Trophoblast cell (in vitro differentiated cells and primary cell): ENCODE results near the gene GKAP1.
"Not testable (repeated sequence)": the region's sequence is repeated elsewhere in the genome, so short reads cannot be mapped to it uniquely, and the experiment has no call there.

Source experiments
- DNase-seq, 2 donors: peaks; one replicate each; pipeline ENCODE4 v3.0.0-alpha.2; 2016
- H2AFZ ChIP-seq: 2 replicates; pipeline ENCODE4 v1.6.1; 2013; ENCODE audit warnings: low read length, moderate library complexity, mild to moderate bottlenecking; ENCODE audit not compliant: insufficient read depth, poor library complexity
- H2AK5ac ChIP-seq: 2 replicates; pipeline ENCODE4 v1.6.1; 2013; ENCODE audit warnings: mild to moderate bottlenecking, low read length
- H2BK120ac ChIP-seq: 2 replicates; pipeline ENCODE4 v1.6.1; 2013; ENCODE audit warnings: low read length, mild to moderate bottlenecking, moderate library complexity; ENCODE audit not compliant: insufficient read depth, poor library complexity
- H2BK12ac ChIP-seq: 2 replicates; pipeline ENCODE4 v1.6.1; 2013; ENCODE audit warnings: mild to moderate bottlenecking, low read length, moderate library complexity
- H2BK5ac ChIP-seq: 2 replicates; pipeline ENCODE4 v1.6.1; 2013; ENCODE audit warnings: low read length, low read depth, moderate library complexity, mild to moderate bottlenecking; ENCODE audit not compliant: poor library complexity
- H3K14ac ChIP-seq: 2 replicates; pipeline ENCODE4 v1.6.1; 2013; ENCODE audit warnings: mild to moderate bottlenecking, low read length
- H3K18ac ChIP-seq: 2 replicates; pipeline ENCODE4 v1.6.1; 2013; ENCODE audit warnings: mild to moderate bottlenecking, low read length
- H3K23ac ChIP-seq: 2 replicates; pipeline ENCODE4 v1.6.1; 2013; ENCODE audit warnings: low read length
- H3K27ac ChIP-seq: 2 replicates; pipeline ENCODE4 v1.5.1; 2013; ENCODE audit warnings: low read depth, mild to moderate bottlenecking, inconsistent platforms, low read length, moderate library complexity
- H3K27me3 ChIP-seq: 2 replicates; pipeline ENCODE4 v1.6.1; 2013; ENCODE audit warnings: inconsistent platforms, mild to moderate bottlenecking, low read length, moderate library complexity; ENCODE audit not compliant: insufficient read depth
- H3K36me3 ChIP-seq, 2 experiments: 1 replicate in 1 of 2; 2 replicates in 1 of 2; pipeline ENCODE4 v1.6.1; 2013; ENCODE audit warnings: low read length in 2 of 2, mild to moderate bottlenecking in 2 of 2, moderate library complexity in 1 of 2; ENCODE audit not compliant: insufficient read depth in 2 of 2, control insufficient read depth in 1 of 2
- H3K4ac ChIP-seq: 2 replicates; pipeline ENCODE4 v1.6.1; 2013; ENCODE audit warnings: low read depth, mild to moderate bottlenecking, low read length, moderate library complexity
- H3K4me1 ChIP-seq, 2 experiments: 1 replicate in 1 of 2; 2 replicates in 1 of 2; pipeline ENCODE4 v1.6.1; 2013; ENCODE audit warnings: low read length in 2 of 2, mild to moderate bottlenecking in 2 of 2, moderate library complexity in 1 of 2; ENCODE audit not compliant: insufficient read depth in 2 of 2, control insufficient read depth in 1 of 2
- H3K4me2 ChIP-seq: 2 replicates; pipeline ENCODE4 v1.6.1; 2013; ENCODE audit warnings: inconsistent platforms, mild to moderate bottlenecking, low read length, moderate library complexity
- H3K4me3 ChIP-seq: 2 replicates; pipeline ENCODE4 v1.5.1; 2013; ENCODE audit warnings: mild to moderate bottlenecking, low read depth, low read length, inconsistent platforms
- H3K79me1 ChIP-seq: one replicate; pipeline ENCODE4 v1.6.1; 2013; ENCODE audit warnings: low read length
- H3K79me2 ChIP-seq: 2 replicates; pipeline ENCODE4 v1.6.1; 2013; ENCODE audit warnings: low read length, mild to moderate bottlenecking; ENCODE audit not compliant: control insufficient read depth, insufficient read depth, poor library complexity
- H3K9ac ChIP-seq: 2 replicates; pipeline ENCODE4 v1.6.1; 2013; ENCODE audit warnings: mild to moderate bottlenecking, low read length
- H3K9me3 ChIP-seq: 2 replicates; pipeline ENCODE4 v1.6.1; 2013; ENCODE audit warnings: low read depth, mild to moderate bottlenecking, control low read depth, inconsistent platforms, low read length; ENCODE audit not compliant: insufficient read depth
- H4K12ac ChIP-seq: 2 replicates; pipeline ENCODE4 v1.6.1; 2013; ENCODE audit warnings: low read depth, mild to moderate bottlenecking, low read length, moderate library complexity
- H4K8ac ChIP-seq: 2 replicates; pipeline ENCODE4 v1.6.1; 2013; ENCODE audit warnings: low read depth, mild to moderate bottlenecking, low read length, moderate library complexity
- H4K91ac ChIP-seq: one replicate; pipeline ENCODE4 v1.6.1; 2013; ENCODE audit warnings: low read depth, mild to moderate bottlenecking, low read length, moderate library complexity
- WGBS: extraction: QIAGEN DNeasy Blood & Tissue Kit; methylation state at CpG from one replicate; pipeline ENCODE4 v1.1.7; 2013; ENCODE audit warnings: missing lambda C conversion rate; ENCODE audit not compliant: insufficient read length, insufficient coverage; ENCODE audit errors: extremely low coverage; 5-methylcytosine and 5-hydroxymethylcytosine counted together

The GKAP1 gene

GRCh38 chr9:83705219-83705651 lies 112.3 kb downstream of the GKAP1 start:
- not testable (repeated sequence) for H3K36me3 ChIP-seq, H2BK120ac ChIP-seq, H3K9me3 ChIP-seq, H3K27ac ChIP-seq, H4K12ac ChIP-seq, H3K4me3 ChIP-seq, H3K14ac ChIP-seq, H3K23ac ChIP-seq, H2BK12ac ChIP-seq, H4K91ac ChIP-seq, H2BK5ac ChIP-seq, H3K4me1 ChIP-seq, H2AK5ac ChIP-seq, H3K9ac ChIP-seq, H4K8ac ChIP-seq, H3K4me2 ChIP-seq, H3K18ac ChIP-seq, H2AFZ ChIP-seq, H3K27me3 ChIP-seq
- peak in 1 of 2 donors; percentile 43 for DNase-seq
- peaks cover 16% of the 10 kb centered on the region for H3K79me2 ChIP-seq
- no CpG with 5 or more reads among the region's 12 CpGs for WGBS
- H3K79me1 ChIP-seq, result peaks cover 16% of the 10 kb centered on the region
- peak overlapping the region; percentile 93 for H3K4ac ChIP-seq

GRCh38 chr9:83701769-83702168 lies 115.8 kb downstream of the GKAP1 start:
- Histone ChIP-seq H3K14ac (no peak overlapping the region), H3K79me2 (peaks cover 21% of the 10 kb centered on the region), H3K18ac (no peak overlapping the region), H2AK5ac (no peak overlapping the region), H3K4me1 (no peaks in the 10 kb centered on the region), H3K9ac (no peak overlapping the region), H2BK5ac (no peak overlapping the region), H4K8ac (no peak overlapping the region), H3K9me3 (no peaks in the 10 kb centered on the region), H3K23ac (no peak overlapping the region), H3K4me3 (no peak overlapping the region), H3K4me2 (no peak overlapping the region), H4K12ac (no peak overlapping the region), H3K27me3 (no peaks in the 10 kb centered on the region), H3K4ac (peak overlapping the region; percentile 90), H2BK120ac (no peak overlapping the region), H4K91ac (no peak overlapping the region), H2BK12ac (no peak overlapping the region), H3K27ac (no peak overlapping the region), H2AFZ (no peak overlapping the region), H3K36me3 (peaks cover 0 to 3% of the 10 kb centered on the region in 2 experiments), H3K79me1 (peaks cover under 1% of the 10 kb centered on the region)
- DNase-seq, result no peak
- WGBS, result no CpG with 5 or more reads among the region's 6 CpGs

- no CpG with 5 or more reads among the region's 1 CpG for WGBS
- Histone ChIP-seq H4K12ac (no peak overlapping the region), H4K91ac (no peak overlapping the region)
Measured at GRCh38 chr9:83701286-83701685, 116.3 kb downstream of the GKAP1 start.

GRCh38 chr9:83699615-83700014 lies 118.0 kb downstream of the GKAP1 start:
- DNase-seq, result no peak
- H2BK120ac ChIP-seq, result no peak overlapping the region
- H3K79me1 ChIP-seq, result no peaks in the 10 kb centered on the region
- no peak overlapping the region for H3K4me2 ChIP-seq
- WGBS, result no CpG with 5 or more reads among the region's 3 CpGs
- no peak overlapping the region for H4K91ac ChIP-seq
- H2AK5ac ChIP-seq, result no peak overlapping the region
- H4K8ac ChIP-seq, result no peak overlapping the region
- peaks cover 0 to 3% of the 10 kb centered on the region in 2 experiments for H3K36me3 ChIP-seq
- H2BK12ac ChIP-seq, result no peak overlapping the region
- no peak overlapping the region for H3K4me3 ChIP-seq
- peaks cover 22% of the 10 kb centered on the region for H3K79me2 ChIP-seq
- H3K27me3 ChIP-seq, result no peaks in the 10 kb centered on the region
- no peak overlapping the region for H3K23ac ChIP-seq
- peak overlapping the region; percentile 97 for H3K4ac ChIP-seq
- H3K18ac ChIP-seq, result no peak overlapping the region
- H3K27ac ChIP-seq, result no peak overlapping the region
- H3K9me3 ChIP-seq, result no peaks in the 10 kb centered on the region
- H2BK5ac ChIP-seq, result no peak overlapping the region
- no peak overlapping the region for H3K14ac ChIP-seq
- H4K12ac ChIP-seq, result no peak overlapping the region
- H3K4me1 ChIP-seq, result no peaks in the 10 kb centered on the region
- no peak overlapping the region for H3K9ac ChIP-seq
- no peak overlapping the region for H2AFZ ChIP-seq

More at GRCh38 chr9:83701286-83701685, 116.3 kb downstream of the GKAP1 start:
- Histone ChIP-seq H3K18ac (no peak overlapping the region), H2AK5ac (no peak overlapping the region), H3K36me3 (peaks cover 0 to 3% of the 10 kb centered on the region in 2 experiments), H3K4me3 (no peak overlapping the region), H3K4me1 (no peaks in the 10 kb centered on the region), H3K27me3 (no peaks in the 10 kb centered on the region), H2AFZ (no peak overlapping the region), H3K23ac (no peak overlapping the region), H2BK12ac (no peak overlapping the region), H3K27ac (no peak overlapping the region), H3K79me2 (peaks cover 22% of the 10 kb centered on the region), H2BK120ac (no peak overlapping the region), H3K79me1 (no peaks in the 10 kb centered on the region), H3K9ac (no peak overlapping the region), H3K14ac (no peak overlapping the region), H2BK5ac (no peak overlapping the region), H3K4ac (no peak overlapping the region), H3K4me2 (no peak overlapping the region), H3K9me3 (no peaks in the 10 kb centered on the region), H4K8ac (no peak overlapping the region)
- no peak for DNase-seq
